Activated gamma-delta T cell treated with Interleukin-2 at 50 U/mL for 16 hours (primary cell): Measurements from ENCODE around the gene METAP1.
"Not testable (repeated sequence)": the region's sequence is repeated elsewhere in the genome, so short reads cannot be mapped to it uniquely, and the experiment has no call there.

ENCODE experiments used
- DNase-seq: peaks from one replicate; pipeline ENCODE4 v3.0.0-alpha.2; 2020

METAP1 gene

DNA sequence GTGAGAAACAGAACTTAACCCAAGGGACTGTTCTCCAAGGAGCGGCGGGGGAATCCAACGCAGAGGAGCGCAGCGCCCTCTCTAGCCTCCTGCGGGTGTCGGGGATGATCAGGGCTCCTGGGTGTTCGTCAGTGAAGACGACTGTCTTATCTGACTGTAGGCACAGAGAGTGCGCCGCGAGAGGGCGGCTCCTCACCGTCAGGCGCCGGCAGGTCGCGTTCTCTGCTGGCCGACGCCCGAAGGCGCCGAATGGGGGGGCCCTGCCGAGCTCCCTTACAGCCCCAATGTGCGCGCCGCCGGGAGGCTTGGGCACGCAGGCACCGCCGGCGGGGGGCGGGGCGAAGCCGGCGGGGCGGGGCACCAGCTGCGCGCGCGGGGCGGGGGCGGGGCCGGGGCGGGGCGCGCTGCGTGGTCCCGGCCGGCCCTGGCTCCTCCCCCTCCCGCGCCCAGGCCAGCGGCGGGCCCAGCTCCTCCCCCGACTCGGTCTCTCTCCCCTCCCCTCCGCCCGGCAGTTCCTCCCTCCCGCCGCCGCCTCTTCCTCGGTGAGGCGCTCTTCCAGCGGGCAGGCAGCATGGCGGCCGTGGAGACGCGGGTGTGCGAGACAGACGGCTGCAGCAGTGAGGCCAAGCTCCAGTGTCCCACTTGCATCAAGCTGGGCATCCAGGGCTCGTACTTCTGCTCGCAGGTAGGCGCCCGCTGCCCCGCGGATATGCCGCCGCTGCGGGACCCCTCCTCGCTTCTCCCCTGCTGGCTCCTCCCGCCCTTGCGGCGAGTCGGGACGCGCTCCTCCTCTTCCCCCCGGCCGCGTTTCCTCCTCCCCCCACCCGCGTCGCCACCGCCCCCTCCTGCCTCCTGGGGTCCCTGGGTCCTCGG lies at the start of gene METAP1:
Gene METAP1, plus strand, starts transcription at position 539 of the 873 bp plus-strand sequence. Its CDS starts 33 bp downstream, at position 572.
- DNase-seq: peak; percentile 96

GRCh38 chr4:98946359-98946758 lies 49.2 kb upstream of the METAP1 start:
- DNase-seq: no peak

- DNase-seq: no peak
Measured at GRCh38 chr4:98950925-98951324, 44.6 kb upstream of the METAP1 start.

DNA sequence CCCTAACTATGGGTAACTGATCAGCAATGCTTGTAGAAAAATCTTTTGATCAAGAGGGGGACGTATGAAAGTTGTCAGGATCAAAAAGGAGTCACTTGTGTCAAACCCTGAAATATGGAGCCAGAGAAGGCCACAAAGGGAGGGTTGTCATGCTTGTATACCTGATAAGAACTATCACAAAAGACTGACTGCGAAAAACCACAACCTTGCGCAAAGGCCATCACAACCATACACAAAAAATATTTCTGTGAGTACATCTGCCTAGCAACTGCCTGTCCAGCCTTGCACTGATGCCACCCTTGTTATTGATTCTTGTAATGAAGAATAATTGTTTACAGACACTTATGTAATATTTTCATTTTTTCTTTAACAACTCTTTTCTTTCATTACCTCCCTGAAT lies 43.8 kb upstream of the METAP1 start:
- DNase-seq: no peak

DNA sequence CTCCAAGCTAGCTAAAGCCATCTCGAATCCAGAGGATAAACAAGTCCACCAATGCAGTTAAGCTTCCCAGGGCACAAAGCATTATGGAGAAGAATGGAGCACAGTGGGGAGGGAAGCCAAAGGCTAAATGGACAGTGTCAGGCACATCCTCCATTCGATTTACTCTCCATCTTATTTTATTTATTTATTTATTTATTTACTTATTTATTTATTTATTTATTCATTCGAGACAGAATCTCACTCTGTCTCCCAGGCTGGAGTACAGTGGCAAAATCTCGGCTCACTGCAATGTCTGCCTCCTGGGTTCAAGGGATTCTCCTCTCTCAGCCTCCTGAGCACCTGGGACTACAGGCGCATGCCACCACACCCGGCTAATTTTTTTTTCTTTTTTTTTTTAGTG lies 40.3 kb upstream of the METAP1 start:
- DNase-seq: no peak

DNA sequence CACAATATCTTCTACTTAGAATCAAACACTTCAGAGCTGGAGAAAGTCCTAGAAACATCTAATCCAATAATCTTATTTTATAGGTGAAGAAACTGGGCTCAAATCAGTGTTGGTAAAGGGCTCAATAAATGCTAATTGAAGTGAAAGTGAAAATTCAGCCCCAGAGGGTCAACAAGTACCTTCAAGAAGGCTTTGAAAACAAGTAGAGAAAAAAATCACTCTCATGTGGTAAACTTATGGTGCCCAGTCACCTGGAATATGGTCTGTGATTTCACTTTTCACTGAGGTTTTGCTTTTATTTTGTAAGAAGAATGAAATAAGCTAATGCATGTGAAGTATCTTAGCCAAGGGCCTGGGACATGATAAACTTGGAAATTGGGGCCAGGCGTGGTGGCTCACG lies 37.5 kb upstream of the METAP1 start:
- DNase-seq: no peak

DNA sequence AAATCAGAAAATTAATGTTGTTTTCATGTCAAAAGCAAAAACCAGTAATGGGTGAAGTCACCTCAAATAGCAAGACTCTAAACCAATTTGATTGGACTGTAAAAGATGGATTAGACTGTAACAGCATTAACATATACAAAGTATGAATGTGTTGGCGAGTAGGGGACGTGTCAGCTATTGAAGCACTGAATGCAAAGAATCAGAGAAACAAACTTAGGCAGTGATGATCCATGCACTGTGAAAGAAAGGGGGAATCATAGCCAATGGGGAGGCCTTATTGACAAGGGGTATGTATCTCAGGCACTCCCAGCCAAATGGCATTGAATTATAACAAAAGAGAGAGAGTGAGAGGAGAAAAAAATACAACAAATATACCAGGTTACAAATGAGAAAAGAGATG lies 36.1 kb upstream of the METAP1 start:
- DNase-seq: no peak

DNA sequence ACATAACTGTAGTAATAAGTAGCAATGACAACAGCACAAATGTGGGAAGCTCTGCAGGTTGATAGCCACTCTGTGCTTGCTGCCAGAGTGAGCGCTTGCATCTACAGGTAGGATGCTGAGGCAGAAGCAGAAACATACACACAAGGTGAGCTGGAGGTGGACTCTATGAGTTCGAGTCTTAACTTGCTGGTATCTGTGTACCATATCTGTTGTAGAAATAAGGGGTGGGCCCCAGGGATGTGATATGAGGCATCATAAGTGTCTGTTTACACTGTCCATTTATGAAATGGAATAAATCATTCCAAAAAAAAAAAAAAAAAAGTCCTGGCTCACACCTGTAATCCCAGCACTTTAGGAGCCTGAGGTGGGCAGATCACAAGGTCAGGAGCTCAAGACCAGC lies 33.8 kb upstream of the METAP1 start:
- DNase-seq: no peak

GRCh38 chr4:98963538-98964433 lies 31.7 kb upstream of the METAP1 start:
- no peak for DNase-seq

DNA sequence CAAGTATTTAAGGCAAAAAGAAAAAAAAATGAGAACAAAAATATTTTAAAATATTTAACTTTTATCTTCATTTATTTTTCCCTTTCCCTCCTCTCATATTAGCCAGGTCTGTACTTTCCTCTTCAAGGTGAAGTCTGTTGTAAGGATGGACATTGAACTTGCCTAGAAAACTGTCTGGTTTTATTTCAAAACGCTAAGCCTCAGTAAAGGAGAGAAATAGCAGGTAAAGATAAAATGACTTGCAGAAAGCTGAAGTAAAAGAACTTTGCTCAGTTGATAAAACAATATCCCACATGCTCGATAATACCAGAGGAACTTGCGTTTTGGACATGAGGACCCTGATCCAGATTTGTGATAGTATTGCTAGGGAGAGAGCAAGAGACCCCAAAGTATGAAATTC lies 28.6 kb upstream of the METAP1 start:
- DNase-seq: no peak

- no peak for DNase-seq
Measured at GRCh38 chr4:98967786-98968329, 27.7 kb upstream of the METAP1 start.

GRCh38 chr4:98969878-98970785 lies 25.4 kb upstream of the METAP1 start:
- no peak for DNase-seq

DNA sequence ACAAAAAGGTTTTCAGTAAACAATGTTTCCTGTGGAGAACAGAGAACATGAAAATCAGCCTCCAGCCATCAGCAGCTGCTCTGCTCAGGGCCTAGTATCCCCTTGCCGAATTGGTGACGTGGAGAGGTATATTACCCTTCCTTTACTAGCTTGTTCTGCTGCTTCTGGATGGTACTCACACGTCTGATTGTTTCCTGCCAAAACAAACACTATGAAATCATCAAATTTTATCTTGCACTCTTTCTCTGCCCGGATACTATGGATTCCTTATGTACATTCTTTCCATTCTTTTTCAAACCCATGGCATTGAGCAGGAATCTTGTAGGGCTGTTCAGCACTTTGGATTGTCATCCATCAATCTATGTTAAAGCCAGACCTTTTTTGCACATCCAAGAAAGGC lies 18.8 kb upstream of the METAP1 start:
- DNase-seq: no peak

- no peak for DNase-seq
Measured at GRCh38 chr4:98977557-98977956, 18.0 kb upstream of the METAP1 start.

GRCh38 chr4:98987720-98988119 lies 7.8 kb upstream of the METAP1 start:
- no peak for DNase-seq

DNA sequence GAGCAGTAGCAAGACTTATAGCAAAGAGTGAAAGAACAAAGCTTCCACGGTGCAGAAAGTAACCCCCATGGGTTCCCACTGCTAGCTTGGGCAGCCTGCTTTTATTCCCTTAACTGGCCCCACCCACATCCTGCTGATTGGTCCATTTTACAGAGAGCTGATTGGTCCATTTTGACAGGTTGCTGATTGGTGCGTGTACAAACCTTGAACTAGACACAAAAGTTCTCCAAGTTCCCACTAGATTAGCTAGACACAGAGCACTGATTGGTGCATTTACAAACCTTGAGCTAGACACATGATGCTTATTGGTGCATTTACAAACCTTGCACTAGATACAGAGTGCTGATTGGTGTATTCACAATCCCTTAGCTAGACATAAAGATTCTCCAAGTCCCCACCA lies 2.7 kb upstream of the METAP1 start:
- not testable (repeated sequence) for DNase-seq

GRCh38 chr4:98993419-98994071 lies 2.0 kb upstream of the METAP1 start:
- DNase-seq: no peak

DNA sequence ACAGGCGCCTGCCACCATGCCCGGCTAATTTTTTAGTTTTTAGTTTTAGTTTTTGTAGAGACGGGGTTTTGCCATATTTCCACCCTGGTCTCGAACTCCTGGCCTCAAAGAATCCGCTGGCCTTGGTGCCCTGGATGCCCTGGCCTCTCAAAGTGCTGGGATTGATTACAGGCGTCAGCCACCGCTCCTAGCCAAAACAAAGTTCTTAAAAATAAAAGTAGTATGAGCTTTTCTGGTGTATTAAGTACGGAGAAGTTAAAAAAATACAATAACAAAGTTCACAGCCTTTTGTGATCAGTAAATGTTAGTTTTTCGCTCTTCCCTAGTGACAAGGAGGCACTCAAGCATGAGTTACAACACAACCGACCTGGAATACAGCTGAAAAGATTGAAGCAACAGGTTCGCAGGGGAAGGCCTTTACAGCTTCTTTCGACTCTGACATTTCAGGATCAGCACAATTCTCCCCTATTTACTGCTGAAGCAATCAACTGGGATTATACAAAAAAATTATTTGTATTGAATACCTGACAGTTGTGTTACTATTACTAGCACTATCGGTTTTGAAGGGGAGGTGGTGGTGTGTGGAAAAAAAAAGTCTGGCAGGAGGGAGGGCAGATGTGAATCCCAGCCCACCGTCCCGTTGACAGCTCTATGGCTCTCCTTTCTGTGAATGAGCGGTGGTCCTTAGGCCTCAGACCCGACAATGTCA lies 893 bp upstream of the METAP1 start:
- no peak for DNase-seq

DNA sequence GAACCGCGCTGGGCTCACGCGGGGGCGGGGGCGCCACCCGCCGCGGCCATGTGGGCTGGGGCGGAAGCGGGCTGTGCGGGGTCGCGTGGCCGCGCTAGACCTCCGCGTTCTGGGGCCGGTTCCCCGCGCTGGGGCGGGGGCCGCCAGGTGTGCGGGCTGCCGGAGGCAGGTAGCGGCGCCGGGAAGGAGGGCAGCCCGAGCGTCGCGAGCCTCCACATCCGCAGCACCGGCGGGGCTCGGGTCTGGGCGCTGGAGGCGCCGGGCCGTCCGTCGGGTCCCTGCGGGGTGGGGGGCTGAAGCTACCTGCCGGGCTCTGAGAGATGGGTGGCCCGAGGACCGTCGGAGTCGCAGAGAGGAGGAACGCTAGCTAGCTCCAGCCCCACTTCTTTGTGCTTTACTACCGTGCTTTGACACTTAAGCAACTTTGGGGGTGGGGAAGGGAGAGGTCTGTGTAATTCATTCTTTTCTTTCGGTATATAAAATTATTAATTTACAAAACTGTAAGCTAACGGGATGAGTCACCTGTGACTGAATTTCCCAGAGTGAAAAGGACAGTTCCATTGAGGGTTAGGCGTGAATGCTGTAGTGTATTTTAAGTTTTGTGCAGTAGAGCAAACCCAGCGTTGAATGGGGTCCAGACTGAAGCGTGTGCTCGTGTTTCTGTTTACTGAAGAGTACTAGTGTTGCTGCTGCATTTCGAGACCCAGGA lies 689 bp downstream of the METAP1 start:
- no peak for DNase-seq

DNA sequence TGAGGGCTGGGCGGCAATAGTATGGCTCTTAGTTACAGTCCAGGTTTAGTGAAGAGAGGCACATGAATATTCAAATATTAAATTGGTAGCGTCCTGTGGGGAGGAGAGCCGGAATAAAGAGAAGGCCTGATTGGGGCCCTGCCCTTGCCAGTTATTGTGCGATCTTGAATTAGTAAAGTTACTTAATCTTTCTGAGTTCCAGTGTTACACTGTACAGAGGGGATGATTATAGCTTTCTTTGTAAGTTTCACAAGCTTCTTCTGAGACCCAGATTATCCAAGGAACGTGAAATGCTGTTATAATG lies 1.2 kb downstream of the METAP1 start:
- no peak for DNase-seq

DNA sequence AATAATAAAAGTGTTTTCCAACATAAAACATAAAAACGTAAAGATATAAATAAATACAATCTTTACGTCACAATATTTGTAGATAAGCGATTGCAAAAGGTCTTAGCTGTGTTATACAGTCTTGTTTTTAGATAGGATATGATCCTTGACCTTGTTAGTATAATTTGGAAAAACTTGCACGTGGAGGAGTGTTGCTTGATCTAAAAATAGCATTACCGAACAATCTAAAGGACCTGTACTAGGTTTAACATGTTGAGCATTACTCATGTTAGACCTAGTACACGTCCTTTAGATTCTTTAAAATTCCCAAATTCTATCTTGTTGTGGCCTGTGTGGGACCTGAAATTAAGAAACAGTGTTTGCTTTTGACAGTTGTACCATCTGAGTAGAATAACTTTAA lies 1.6 kb downstream of the METAP1 start:
- DNase-seq: no peak
